Spleen (tissue), 11 donors: ENCODE results near the gene GAB3. TPM values are rescaled to one million over a fixed set of nuclear protein-coding genes. Genes with fewer than 3 reads are reported as not detected.
A peak's percentile ranks its signal among the peaks of the same experiment; 100 is the strongest.
"Not testable (repeated sequence)": the region's sequence is repeated elsewhere in the genome, so short reads cannot be mapped to it uniquely, and the experiment has no call there.

Experiments used
- DNase-seq: peaks from one replicate; pipeline ENCODE4 v3.0.0-alpha.2; 2020
- H3K27ac ChIP-seq, 8 donors: fragments of 200-600 bp; sonication (generic) in 7 of 8; 1 replicate in 4 of 8; 2 replicates in 4 of 8; pipeline versions ENCODE4 v1.5.0 to v1.8.0; 2016 to 2021; ENCODE audit warnings: inconsistent platforms in 4 of 8, mild to moderate bottlenecking in 4 of 8, moderate library complexity in 1 of 8
- H3K27me3 ChIP-seq, 7 donors: fragments of 200-600 bp; sonication (generic) in 6 of 7; replicated peaks in 1 of 7; 1 replicate in 4 of 7; 2 replicates in 3 of 7; pipeline versions ENCODE4 v1.5.0 to v1.8.0; 2016 to 2021; ENCODE audit warnings: inconsistent platforms in 3 of 7, mild to moderate bottlenecking in 1 of 7
- H3K36me3 ChIP-seq, 6 donors: fragments of 200-600 bp; sonication (generic) in 5 of 6; 1 replicate in 4 of 6; 2 replicates in 2 of 6; pipeline versions ENCODE4 v1.5.0 to v1.8.0; 2016 to 2021; ENCODE audit warnings: inconsistent platforms in 2 of 6
- H3K4me1 ChIP-seq, 6 donors: fragments of 200-600 bp; sonication (generic) in 5 of 6; 1 replicate in 3 of 6; 2 replicates in 3 of 6; pipeline versions ENCODE4 v1.5.0 to v1.8.0; 2016 to 2021; ENCODE audit warnings: inconsistent platforms in 3 of 6
- H3K4me3 ChIP-seq, 8 donors: fragments of 200-600 bp; sonication (generic) in 7 of 8; 1 replicate in 4 of 8; 2 replicates in 4 of 8; pipeline versions ENCODE4 v1.5.0 to v1.8.0; 2016 to 2021; ENCODE audit warnings: inconsistent platforms in 4 of 8, mild to moderate bottlenecking in 4 of 8, moderate library complexity in 2 of 8
- H3K9me3 ChIP-seq, 8 donors: fragments of 200-600 bp; sonication (generic) in 7 of 8; 1 replicate in 4 of 8; 2 replicates in 4 of 8; pipeline versions ENCODE4 v1.5.0 to v1.8.0; 2016 to 2021; ENCODE audit warnings: inconsistent platforms in 4 of 8
- POLR2A ChIP-seq, 3 donors: fragments of 450-650 bp; IDR thresholded peaks; one replicate each; pipeline ENCODE4 v1.5.1; 2017; ENCODE audit warnings: antibody characterized with exemption in 3 of 3, mild to moderate bottlenecking in 1 of 3
- POLR2AphosphoS5 ChIP-seq, 3 donors: sonication (generic); formaldehyde crosslinking; IDR thresholded peaks; one replicate each; pipeline ENCODE4 v1.5.1; 2017; ENCODE audit warnings: antibody characterized with exemption in 3 of 3
- WGBS, 5 donors: extraction: QIAGEN DNeasy Blood & Tissue Kit in 3 of 5; methylation state at CpG; one replicate each; pipeline versions ENCODE4 v1.1.5 to v1.1.7; 2013 to 2018; 5-methylcytosine and 5-hydroxymethylcytosine counted together
- intact Hi-C: fragments of 100-400 bp; cut with DNase I; formaldehyde crosslinking; loops from one replicate; pipeline ENCODE4 v1.15.0; 2023; ENCODE audit warnings: low total_unique reads
- polyA plus RNA-seq, 3 donors: library from polyadenylated mRNA; stranded (reverse); fragments of 200-250 nt; gene quantifications; one replicate each; pipeline ENCODE4 v1.2.1, GENCODE V29; 2013
- total RNA-seq, 7 donors: library from RNA; depleted of rRNA in 3 of 7; stranded (reverse); fragments of >200 nt in 3 of 7; fragmentation: NEBNext Ultra II Directional in 4 of 7; extraction: Animal tissue kit (Norgen Biotek cat#: 25700) in 4 of 7; gene quantifications; one replicate each; pipeline versions ENCODE4 v1.1.0 to v1.2.1, GENCODE V29; 2016 to 2021
- TF ChIP-seq, protein P1 (sequence below), 11 experiments: fragments of 200-600 bp in 7 of 11; fragments of 450-650 bp in 4 of 11; sonication (generic) in 4 of 11; IDR thresholded peaks in 8 of 11; conservative IDR thresholded peaks in 3 of 11; 1 replicate in 7 of 11; 2 replicates in 4 of 11; pipeline versions ENCODE4 v1.4.0 to v1.8.0; 2016 to 2021; ENCODE audit warnings: antibody characterized with exemption in 11 of 11, inconsistent platforms in 4 of 11, mild to moderate bottlenecking in 1 of 11
- donor health status: healthy with polysubstance abuse.
- donor health status: DM: no; HTN: no; CAD: no; lungs with moderate emphysema.
- donor health status: DM: no; HTN: no; CAD: no.
- donor health status: Bipolar disorder and iron deficiency.
- donor health status: healthy.
- donor health status: DM: no; HTN: no; CAD: no.
- donor health status: DM: yes; HTN: yes; CAD: no.

Gene GAB3
- total and polyA plus RNA-seq, 10 donors = 7.4 to 40.3 (median 32.3) TPM

DNA sequence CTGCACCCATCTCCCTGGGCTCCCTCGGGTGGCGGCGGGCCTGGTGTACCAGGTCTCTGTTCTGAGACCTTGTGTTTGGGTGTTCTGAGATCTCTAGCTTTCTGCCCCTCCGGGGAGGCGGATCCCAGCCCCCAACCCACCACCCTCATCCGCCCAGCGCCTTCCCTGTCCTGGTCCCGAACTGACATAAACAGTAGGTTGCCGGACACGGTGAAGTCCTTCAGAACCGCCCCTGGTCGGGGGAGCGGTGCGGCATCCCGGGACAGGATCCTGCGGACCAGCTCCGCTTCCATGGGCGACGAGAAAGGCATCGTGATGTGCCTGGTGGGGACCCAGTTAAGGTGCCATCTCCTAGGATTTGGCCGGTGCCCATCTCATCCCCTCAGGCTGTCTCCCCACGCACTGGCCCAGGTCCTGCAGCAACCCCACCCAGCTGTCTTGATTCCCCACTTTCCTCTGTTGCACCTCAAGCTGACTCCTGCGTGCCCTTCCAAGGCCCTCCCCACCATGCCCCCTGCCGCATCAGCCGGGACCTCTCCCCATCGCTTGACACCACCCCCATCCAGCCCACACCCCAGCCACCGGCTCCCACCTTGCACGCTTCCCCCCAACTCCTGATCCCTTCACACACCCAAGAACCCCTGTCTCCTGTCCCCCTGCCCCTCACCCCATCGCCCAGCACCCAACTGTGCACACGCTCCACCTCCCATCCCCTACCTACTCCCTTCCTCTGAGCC, 98.4 kb downstream of the GAB3 start:
- WGBS, 5 donors = 91 to 97% (median 93%) methylated on average over 19 to 30 of the region's 30 CpGs
- no peaks in the 10 kb centered on the region for H3K9me3 ChIP-seq
- peak; percentile 73 for DNase-seq
- no peaks in the 10 kb centered on the region for H3K36me3 ChIP-seq
- intact Hi-C loops = no loop called here
- H3K27me3 ChIP-seq = no peaks in the 10 kb centered on the region
- no peak overlapping the region for H3K27ac ChIP-seq
- no peak for TF ChIP-seq POLR2A (IDR thresholded peaks at IDR 0.05)
- TF ChIP-seq POLR2AphosphoS5 (IDR thresholded peaks at IDR 0.05) = no peak
- TF ChIP-seq, protein P1, sequence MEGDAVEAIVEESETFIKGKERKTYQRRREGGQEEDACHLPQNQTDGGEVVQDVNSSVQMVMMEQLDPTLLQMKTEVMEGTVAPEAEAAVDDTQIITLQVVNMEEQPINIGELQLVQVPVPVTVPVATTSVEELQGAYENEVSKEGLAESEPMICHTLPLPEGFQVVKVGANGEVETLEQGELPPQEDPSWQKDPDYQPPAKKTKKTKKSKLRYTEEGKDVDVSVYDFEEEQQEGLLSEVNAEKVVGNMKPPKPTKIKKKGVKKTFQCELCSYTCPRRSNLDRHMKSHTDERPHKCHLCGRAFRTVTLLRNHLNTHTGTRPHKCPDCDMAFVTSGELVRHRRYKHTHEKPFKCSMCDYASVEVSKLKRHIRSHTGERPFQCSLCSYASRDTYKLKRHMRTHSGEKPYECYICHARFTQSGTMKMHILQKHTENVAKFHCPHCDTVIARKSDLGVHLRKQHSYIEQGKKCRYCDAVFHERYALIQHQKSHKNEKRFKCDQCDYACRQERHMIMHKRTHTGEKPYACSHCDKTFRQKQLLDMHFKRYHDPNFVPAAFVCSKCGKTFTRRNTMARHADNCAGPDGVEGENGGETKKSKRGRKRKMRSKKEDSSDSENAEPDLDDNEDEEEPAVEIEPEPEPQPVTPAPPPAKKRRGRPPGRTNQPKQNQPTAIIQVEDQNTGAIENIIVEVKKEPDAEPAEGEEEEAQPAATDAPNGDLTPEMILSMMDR (IDR thresholded peaks at IDR 0.05 in 8 of 11, conservative IDR thresholded peaks at IDR 0.05 in 3 of 11) = no peak
- H3K4me1 ChIP-seq = peaks cover 0 to 5% (median 0%) of the 10 kb centered on the region in 6 donors
- no peak overlapping the region for H3K4me3 ChIP-seq

DNA sequence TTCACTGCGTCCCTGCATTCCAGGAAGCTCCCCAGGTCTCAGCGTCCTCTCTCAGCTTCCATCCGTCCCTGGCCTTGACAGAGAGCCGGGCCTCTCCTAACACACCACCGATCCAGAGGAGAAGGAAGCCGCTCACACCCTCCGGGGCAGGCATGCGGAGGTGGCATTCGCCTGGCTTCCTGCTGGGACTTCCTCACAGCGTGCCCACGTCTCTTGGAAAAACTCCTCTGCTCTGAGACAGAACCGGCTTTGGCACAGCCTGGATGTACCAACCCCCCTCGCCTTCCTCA, 100.7 kb downstream of the GAB3 start:
- Histone ChIP-seq H3K9me3 (no peaks in the 10 kb centered on the region), H3K36me3 (no peaks in the 10 kb centered on the region), H3K4me3 (no peak overlapping the region), H3K27me3 (no peaks in the 10 kb centered on the region), H3K27ac (peak overlapping the region in 5 of 8 donors; percentile 41 to 65 (median 55)), H3K4me1 (peaks cover 0 to 5% (median 0%) of the 10 kb centered on the region in 6 donors)
- WGBS, 5 donors = 26 to 72% (median 46%) methylated on average over 6 to 13 of the region's 13 CpGs
- intact Hi-C loops = no loop called here
- DNase-seq = peak; percentile 75
- TF ChIP-seq, protein P1 (IDR thresholded peaks at IDR 0.05 in 8 of 11, conservative IDR thresholded peaks at IDR 0.05 in 3 of 11) = no peak
- TF ChIP-seq POLR2A (IDR thresholded peaks at IDR 0.05) (no peak), POLR2AphosphoS5 (IDR thresholded peaks at IDR 0.05) (peak in 1 of 3 donors; percentile 48)

DNA sequence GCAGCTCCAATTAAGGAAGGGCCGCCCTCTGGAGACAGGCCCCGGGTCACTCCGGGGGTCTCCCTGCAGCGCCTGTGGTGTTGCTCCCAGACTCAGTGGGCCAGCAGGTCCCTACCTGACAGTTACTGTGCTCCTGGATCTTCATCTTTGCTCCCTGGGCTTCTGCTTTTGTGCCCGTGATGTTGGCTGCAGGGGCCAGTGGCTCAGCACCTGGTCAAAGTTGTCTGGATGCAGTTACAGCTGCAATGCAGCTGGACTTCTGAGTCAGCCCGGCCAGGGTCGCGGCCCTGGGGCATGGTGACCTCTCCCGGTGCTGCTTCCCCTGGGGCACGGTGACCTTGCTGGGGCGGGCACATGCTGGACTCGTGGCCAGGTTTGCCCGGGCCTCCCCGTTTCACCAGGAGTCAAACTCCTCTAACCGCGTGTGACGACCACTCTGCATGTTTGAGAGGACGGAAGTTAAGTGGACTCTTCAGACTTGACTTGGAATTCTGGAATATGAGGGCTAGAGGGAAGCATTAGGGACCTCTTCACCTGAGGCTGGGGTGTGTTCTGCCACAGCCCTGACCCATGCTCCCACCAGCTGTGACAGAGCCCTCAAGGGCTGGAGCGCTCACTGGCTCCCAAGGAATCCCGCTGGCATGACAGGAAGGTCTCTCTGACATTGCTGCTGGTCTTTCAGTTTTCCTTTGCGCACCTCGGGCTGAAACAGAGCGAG, 101.2 kb downstream of the GAB3 start:
- Histone ChIP-seq H3K4me1 (peaks cover 0 to 5% (median 0%) of the 10 kb centered on the region in 6 donors), H3K27me3 (no peaks in the 10 kb centered on the region), H3K4me3 (peak overlapping the region in 1 of 8 donors; percentile 24), H3K27ac (peak overlapping the region in 5 of 8 donors; percentile 41 to 65 (median 55)), H3K36me3 (no peaks in the 10 kb centered on the region), H3K9me3 (no peaks in the 10 kb centered on the region)
- WGBS, 5 donors = 60 to 79% (median 70%) methylated on average over 10 to 23 of the region's 23 CpGs
- intact Hi-C loops = no loop called here
- TF ChIP-seq POLR2A (IDR thresholded peaks at IDR 0.05) (no peak), POLR2AphosphoS5 (IDR thresholded peaks at IDR 0.05) (peak in 2 of 3 donors; percentile 27 to 49)
- TF ChIP-seq, protein P1 (IDR thresholded peaks at IDR 0.05 in 8 of 11, conservative IDR thresholded peaks at IDR 0.05 in 3 of 11) = no peak
- peak; percentile 76 for DNase-seq

DNA sequence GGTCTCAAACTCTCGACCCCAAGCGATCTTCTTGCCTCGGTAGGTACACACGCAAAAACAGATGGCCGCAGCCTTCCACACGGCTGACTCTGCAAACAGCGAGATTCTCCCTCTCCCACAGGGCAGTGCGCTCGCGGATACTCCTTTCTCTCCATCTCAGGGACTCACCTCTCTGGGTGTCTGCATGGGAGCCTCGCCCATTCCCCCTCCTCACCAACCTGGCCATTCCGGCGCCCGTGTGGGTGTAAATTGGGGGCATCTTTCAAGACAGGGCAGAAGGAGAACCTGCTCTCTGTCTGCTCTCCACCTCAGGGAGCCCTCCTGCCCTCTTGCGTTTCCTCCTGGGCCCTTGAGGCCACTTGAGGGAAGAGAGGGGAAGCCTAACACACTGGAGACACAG, 101.9 kb downstream of the GAB3 start:
- intact Hi-C loops = no loop called here
- H3K4me1 ChIP-seq = peaks cover 0 to 5% (median 0%) of the 10 kb centered on the region in 6 donors
- H3K27ac ChIP-seq = peak overlapping the region in 5 of 8 donors; percentile 41 to 65 (median 55)
- peak; percentile 42 for DNase-seq
- H3K4me3 ChIP-seq = peak overlapping the region in 1 of 8 donors; percentile 24
- H3K27me3 ChIP-seq = no peaks in the 10 kb centered on the region
- 72 to 87% (median 82%) methylated on average over 12 to 15 of the region's 15 CpGs for WGBS, 5 donors
- no peaks in the 10 kb centered on the region for H3K36me3 ChIP-seq
- no peaks in the 10 kb centered on the region for H3K9me3 ChIP-seq
- TF ChIP-seq, protein P1 (IDR thresholded peaks at IDR 0.05 in 8 of 11, conservative IDR thresholded peaks at IDR 0.05 in 3 of 11) = no peak
- TF ChIP-seq POLR2A (IDR thresholded peaks at IDR 0.05) (no peak), POLR2AphosphoS5 (IDR thresholded peaks at IDR 0.05) (no peak)

DNA sequence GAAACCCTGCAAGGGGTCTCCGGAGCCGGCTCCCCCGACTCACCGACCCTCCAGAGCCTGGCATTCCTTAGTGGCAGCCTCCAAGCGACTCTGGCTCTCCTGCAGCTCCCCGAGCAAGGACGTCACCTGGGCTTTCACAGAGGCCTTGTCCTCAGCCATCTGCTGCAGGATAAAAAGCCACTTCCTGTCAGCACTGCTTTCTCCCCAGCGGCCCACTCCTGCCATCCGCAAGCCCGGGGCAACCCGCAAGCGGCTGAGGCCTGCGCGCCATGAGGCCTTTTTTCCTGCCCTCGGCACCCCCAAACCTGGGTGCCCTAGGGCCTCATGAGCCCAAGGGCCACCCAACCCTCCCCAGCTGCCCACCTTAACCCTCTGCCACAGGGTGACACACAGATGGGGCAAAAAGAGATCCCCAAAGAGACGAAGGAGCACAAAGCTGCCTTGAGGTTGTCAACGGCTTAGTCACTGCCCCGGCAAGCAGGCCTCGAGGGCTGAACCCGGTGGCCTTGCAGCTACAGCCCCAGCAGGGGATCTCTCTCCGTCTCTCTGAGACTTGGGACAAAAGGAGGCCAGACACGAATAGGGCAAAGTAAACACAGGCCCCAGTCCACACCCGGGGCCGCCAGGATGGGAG, 105.0 kb downstream of the GAB3 start:
- intact Hi-C loops, H3K27ac ChIP-seq, H3K4me1 ChIP-seq, H3K36me3 ChIP-seq, H3K4me3 ChIP-seq, H3K9me3 ChIP-seq, DNase-seq, H3K27me3 ChIP-seq: not testable (repeated sequence)
- WGBS, 5 donors = 73 to 90% methylated on average over 2 to 4 of the region's 24 CpGs; no CpG with 5 or more reads in 3 of the 5 donors

DNA sequence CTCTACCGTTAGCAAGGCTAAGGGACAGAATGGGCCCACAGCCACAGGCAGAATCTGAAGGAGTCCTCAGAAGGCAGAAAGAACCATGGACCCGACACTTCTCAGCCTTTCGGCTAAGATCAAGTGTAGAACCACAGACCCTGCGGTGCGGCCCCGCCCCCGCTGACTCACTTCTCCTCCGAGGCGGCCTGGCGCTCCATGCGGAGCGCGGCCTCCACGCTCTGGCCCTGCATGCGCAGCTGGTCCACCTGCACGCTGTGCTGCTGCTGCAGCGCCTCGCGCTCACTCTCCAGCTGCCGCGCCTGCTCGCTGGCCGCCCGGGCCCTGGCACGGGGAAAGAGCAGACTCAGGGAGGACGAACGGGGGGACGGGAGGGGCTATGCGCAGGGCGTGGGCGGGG, 107.2 kb downstream of the GAB3 start:
- H3K36me3 ChIP-seq, DNase-seq, H3K27ac ChIP-seq, H3K27me3 ChIP-seq, intact Hi-C loops, H3K9me3 ChIP-seq, H3K4me3 ChIP-seq, H3K4me1 ChIP-seq: not testable (repeated sequence)
- WGBS, 5 donors = 56% methylated on average over 8 of the region's 31 CpGs; no CpG with 5 or more reads in 4 of the 5 donors
